Ovary (tissue), 9 donors: ENCODE measurements around the gene NHP2. TPM values are rescaled to one million over a fixed set of nuclear protein-coding genes. Genes with fewer than 3 reads are reported as not detected.

ENCODE experiments used
- DNase-seq, 5 donors: peaks; one replicate each; pipeline ENCODE4 v3.0.0-alpha.2; 2019 to 2020
- H3K27ac ChIP-seq, 2 donors: fragments of 200-600 bp; one replicate each; pipeline versions ENCODE4 v1.5.1 to v1.8.0; 2019 to 2022
- H3K27me3 ChIP-seq: fragments of 200-600 bp; one replicate; pipeline ENCODE4 v1.8.0; 2022
- H3K36me3 ChIP-seq: fragments of 200-600 bp; sonication (generic); one replicate; pipeline ENCODE4 v1.5.1; 2019
- H3K4me1 ChIP-seq: one replicate; pipeline ENCODE4 v1.8.1; 2013; ENCODE audit warnings: mild to moderate bottlenecking, moderate library complexity; ENCODE audit not compliant: insufficient read depth
- H3K4me3 ChIP-seq: fragments of 200-600 bp; sonication (generic); one replicate; pipeline ENCODE4 v1.5.1; 2017
- H3K9me3 ChIP-seq, 2 donors: fragments of 200-600 bp in 1 of 2; sonication (generic) in 1 of 2; one replicate each; pipeline versions ENCODE4 v1.5.1 to v1.8.1; 2013 to 2019; ENCODE audit warnings: mild to moderate bottlenecking in 1 of 2, moderate library complexity in 1 of 2
- EP300 ChIP-seq: sonication (generic); formaldehyde crosslinking; IDR thresholded peaks from one replicate; pipeline ENCODE4 v1.6.1; 2017; ENCODE audit warnings: antibody characterized with exemption
- POLR2A ChIP-seq: fragments of 450-650 bp; IDR thresholded peaks from one replicate; pipeline ENCODE4 v1.6.1; 2017; ENCODE audit warnings: antibody characterized with exemption, mild to moderate bottlenecking, moderate library complexity
- WGBS, 3 donors: extraction: QIAGEN DNeasy Blood & Tissue Kit in 1 of 3; methylation state at CpG; one replicate each; pipeline versions ENCODE4 v1.1.5 to v1.1.7; 2013 to 2017; 5-methylcytosine and 5-hydroxymethylcytosine counted together
- intact Hi-C, 4 donors: fragments of 100-400 bp; cut with DNase I; formaldehyde crosslinking; loops; one replicate each; pipeline versions ENCODE4 v1.11.0 to v1.15.1; 2022 to 2023
- polyA plus RNA-seq, 2 donors: library from polyadenylated mRNA; stranded (reverse); fragments of 200-250 nt in 1 of 2; fragments of 350-450 nt in 1 of 2; fragmentation: Illumina TruSeq in 1 of 2; extraction: RNeasy Lipid Tissue Mini Kit (QIAGEN cat#74804) in 1 of 2; gene quantifications; one replicate each; pipeline ENCODE4 v1.2.3, GENCODE V29; 2013 to 2014
- total RNA-seq, 7 donors: library from RNA; depleted of rRNA in 2 of 7; stranded (reverse); fragments of >200 nt in 2 of 7; fragmentation: NEBNext Ultra II Directional in 3 of 7; extraction: Animal tissue kit (Norgen Biotek cat#: 25700) in 3 of 7; gene quantifications; one replicate each; pipeline versions ENCODE4 v1.1.0 to v1.2.4, GENCODE V29; 2016 to 2023
- TF ChIP-seq, protein P1 (sequence below), 3 donors: fragments of 450-650 bp in 2 of 3; fragments of 200-600 bp in 1 of 3; IDR thresholded peaks; one replicate each; pipeline versions ENCODE4 v1.5.1 to v1.8.0; 2016 to 2022; ENCODE audit warnings: antibody characterized with exemption in 3 of 3, mild to moderate bottlenecking in 1 of 3
- donor health status: DM: no; HTN: no; CAD: no; lungs with moderate emphysema.
- donor health status: DM: no; HTN: no; CAD: no.
- donor health status: Bipolar disorder and iron deficiency.
- donor health status: DM: yes; HTN: yes; CAD: no.
- donor health status: DM: no; HTN: no; CAD: no.
- donor health status: DM: yes; HTN: yes; CAD: no.

NHP2 gene
- total and polyA plus RNA-seq, 9 donors, result 50.1 to 174 (median 115) TPM

DNA sequence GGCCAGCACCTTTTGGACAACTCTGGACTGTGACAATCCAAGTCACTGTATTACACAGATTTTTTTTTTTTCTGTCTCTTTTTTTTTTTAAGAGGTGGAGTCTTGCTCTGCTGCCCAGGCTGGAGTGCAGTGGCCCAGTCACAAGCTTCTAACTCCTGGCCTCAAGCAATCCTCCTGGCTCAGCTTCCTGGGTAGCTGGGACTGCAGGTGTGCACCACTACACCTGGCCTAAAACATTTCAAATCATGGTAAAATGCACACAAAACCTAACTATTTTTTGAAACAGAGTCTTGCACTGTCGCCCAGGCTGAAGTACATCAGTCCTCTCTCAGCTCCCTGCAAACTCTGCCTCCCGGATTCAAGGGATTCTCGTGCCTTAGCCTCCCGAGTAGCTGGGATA is 47.6 kb downstream of the NHP2 start:
- no peaks in the 10 kb centered on the region for H3K27me3 ChIP-seq
- DNase-seq, result no peak
- H3K9me3 ChIP-seq, result no peaks in the 10 kb centered on the region
- no peak overlapping the region for H3K27ac ChIP-seq
- TF ChIP-seq, protein P1, sequence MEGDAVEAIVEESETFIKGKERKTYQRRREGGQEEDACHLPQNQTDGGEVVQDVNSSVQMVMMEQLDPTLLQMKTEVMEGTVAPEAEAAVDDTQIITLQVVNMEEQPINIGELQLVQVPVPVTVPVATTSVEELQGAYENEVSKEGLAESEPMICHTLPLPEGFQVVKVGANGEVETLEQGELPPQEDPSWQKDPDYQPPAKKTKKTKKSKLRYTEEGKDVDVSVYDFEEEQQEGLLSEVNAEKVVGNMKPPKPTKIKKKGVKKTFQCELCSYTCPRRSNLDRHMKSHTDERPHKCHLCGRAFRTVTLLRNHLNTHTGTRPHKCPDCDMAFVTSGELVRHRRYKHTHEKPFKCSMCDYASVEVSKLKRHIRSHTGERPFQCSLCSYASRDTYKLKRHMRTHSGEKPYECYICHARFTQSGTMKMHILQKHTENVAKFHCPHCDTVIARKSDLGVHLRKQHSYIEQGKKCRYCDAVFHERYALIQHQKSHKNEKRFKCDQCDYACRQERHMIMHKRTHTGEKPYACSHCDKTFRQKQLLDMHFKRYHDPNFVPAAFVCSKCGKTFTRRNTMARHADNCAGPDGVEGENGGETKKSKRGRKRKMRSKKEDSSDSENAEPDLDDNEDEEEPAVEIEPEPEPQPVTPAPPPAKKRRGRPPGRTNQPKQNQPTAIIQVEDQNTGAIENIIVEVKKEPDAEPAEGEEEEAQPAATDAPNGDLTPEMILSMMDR (IDR thresholded peaks at IDR 0.05), result no peak
- TF ChIP-seq POLR2A (no peak), EP300 (no peak)
- intact Hi-C loops, result no loop called here
- no peaks in the 10 kb centered on the region for H3K4me1 ChIP-seq
- H3K4me3 ChIP-seq, result no peak overlapping the region
- whole genome bisulfite sequencing, 3 donors, result 62 to 67% (median 65%) methylated on average over 4 of the region's 4 CpGs
- H3K36me3 ChIP-seq, result no peaks in the 10 kb centered on the region

DNA sequence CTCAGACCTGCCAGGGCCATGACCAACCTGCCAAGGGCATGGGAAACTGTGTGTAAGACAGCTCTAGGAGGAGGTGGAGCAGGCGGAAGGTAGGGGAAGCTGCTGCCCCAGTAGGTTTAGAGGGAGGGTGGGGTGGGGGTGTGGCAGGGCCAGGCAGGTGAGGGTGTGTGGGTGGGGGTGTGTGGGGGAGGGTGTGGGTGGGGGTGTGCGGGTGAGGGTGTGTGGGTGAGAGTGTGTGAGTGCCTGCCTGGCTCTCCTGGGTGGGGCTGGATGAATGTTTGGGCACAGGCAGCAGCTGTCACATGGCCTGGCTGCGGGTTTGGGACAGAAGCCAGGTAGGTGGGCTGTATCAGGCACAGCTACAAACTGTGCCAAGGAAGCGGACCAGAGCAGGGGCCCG is 49.2 kb downstream of the NHP2 start:
- Histone ChIP-seq H3K4me1 (no peaks in the 10 kb centered on the region), H3K27ac (no peak overlapping the region), H3K9me3 (no peaks in the 10 kb centered on the region), H3K36me3 (no peaks in the 10 kb centered on the region), H3K27me3 (no peaks in the 10 kb centered on the region), H3K4me3 (no peak overlapping the region)
- DNase-seq, result no peak
- 48 to 58% (median 50%) methylated on average over 5 of the region's 5 CpGs for WGBS, 3 donors
- intact Hi-C loops, result no loop called here
- TF ChIP-seq, protein P1 (IDR thresholded peaks at IDR 0.05), result no peak
- no peak for TF ChIP-seq POLR2A
- no peak for TF ChIP-seq EP300

DNA sequence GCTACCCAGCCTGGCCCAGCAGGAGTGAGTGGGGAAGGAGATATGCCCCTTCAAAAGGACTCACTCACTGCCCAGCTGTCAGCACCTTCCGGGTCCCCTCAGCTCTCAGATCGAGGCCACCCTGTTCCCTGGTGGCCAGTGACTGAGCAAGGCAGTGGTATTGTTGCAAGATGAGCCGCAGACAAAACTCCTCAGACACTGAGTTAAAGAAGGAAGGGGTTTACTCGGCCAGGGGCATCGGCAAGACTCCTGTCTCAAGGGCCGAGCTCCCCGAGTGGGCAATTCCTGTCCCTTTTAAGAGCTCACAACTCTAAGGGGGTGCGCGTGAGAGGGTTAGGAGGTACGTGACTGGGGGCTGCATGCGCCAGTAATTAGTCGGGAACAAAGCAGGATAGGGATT is 50.1 kb downstream of the NHP2 start:
- no peaks in the 10 kb centered on the region for H3K36me3 ChIP-seq
- no peaks in the 10 kb centered on the region for H3K4me1 ChIP-seq
- DNase-seq, result no peak
- H3K4me3 ChIP-seq, result no peak overlapping the region
- intact Hi-C loops, result no loop called here
- no peaks in the 10 kb centered on the region for H3K27me3 ChIP-seq
- H3K27ac ChIP-seq, result no peak overlapping the region
- TF ChIP-seq POLR2A, result no peak
- TF ChIP-seq, protein P1 (IDR thresholded peaks at IDR 0.05), result no peak
- H3K9me3 ChIP-seq, result no peaks in the 10 kb centered on the region
- WGBS, 3 donors, result 85 to 87% (median 86%) methylated on average over 12 of the region's 12 CpGs

Other genes starting within 250 kb of the NHP2 start
- gene PROP1, start 157.6 kb downstream of the NHP2 start, total RNA-seq, result not detected
- gene PROP1, start 157.6 kb downstream of the NHP2 start, polyA plus RNA-seq, result not detected
- 1 to 10 TPM in 2 of 7 donors, under 1 TPM in 5; 0.40 to 1.8 (median 0.58) TPM for gene N4BP3, start 40.4 kb downstream of the NHP2 start, total RNA-seq
- gene N4BP3, start 40.4 kb downstream of the NHP2 start, polyA plus RNA-seq, result 1 to 10 TPM in 1 of 2 donors, under 1 TPM in 1; 0.58 to 1.3 TPM
- gene RMND5B, start 22.9 kb downstream of the NHP2 start, total RNA-seq, result 10 to 100 TPM; 18.1 to 43.2 (median 33.0) TPM
- gene RMND5B, start 22.9 kb downstream of the NHP2 start, polyA plus RNA-seq, result 10 to 100 TPM; 13.8 to 25.0 TPM
- not detected for gene GMCL2, start 33.5 kb upstream of the NHP2 start, total RNA-seq
- gene GMCL2, start 33.5 kb upstream of the NHP2 start, polyA plus RNA-seq, result not detected
- gene HNRNPAB, start 50.6 kb upstream of the NHP2 start, total RNA-seq, result 100 to 1,000 TPM in 4 of 7 donors, 10 to 100 TPM in 3; 42.0 to 132 (median 102) TPM
- 100 to 1,000 TPM in 1 of 2 donors, 10 to 100 TPM in 1; 56.4 to 106 TPM for gene HNRNPAB, start 50.6 kb upstream of the NHP2 start, polyA plus RNA-seq
- 10 to 100 TPM; 41.7 to 93.3 (median 62.7) TPM for gene PHYKPL, start 78.9 kb upstream of the NHP2 start, total RNA-seq
- gene PHYKPL, start 78.9 kb upstream of the NHP2 start, polyA plus RNA-seq, result 10 to 100 TPM; 31.8 to 46.8 TPM